ENCODE data around the gene PANK2.

- TF ChIP-seq CTCF (IDR thresholded peaks at IDR 0.05) (no peak), POLR2A (IDR thresholded peaks at IDR 0.05) (no peak)
These were observed 26.9 kb upstream of the PANK2 start for GRCh38 chr20:3862333-3862732.
